ENCODE results near the gene DNAJC8.

Gene DNAJC8

DNA sequence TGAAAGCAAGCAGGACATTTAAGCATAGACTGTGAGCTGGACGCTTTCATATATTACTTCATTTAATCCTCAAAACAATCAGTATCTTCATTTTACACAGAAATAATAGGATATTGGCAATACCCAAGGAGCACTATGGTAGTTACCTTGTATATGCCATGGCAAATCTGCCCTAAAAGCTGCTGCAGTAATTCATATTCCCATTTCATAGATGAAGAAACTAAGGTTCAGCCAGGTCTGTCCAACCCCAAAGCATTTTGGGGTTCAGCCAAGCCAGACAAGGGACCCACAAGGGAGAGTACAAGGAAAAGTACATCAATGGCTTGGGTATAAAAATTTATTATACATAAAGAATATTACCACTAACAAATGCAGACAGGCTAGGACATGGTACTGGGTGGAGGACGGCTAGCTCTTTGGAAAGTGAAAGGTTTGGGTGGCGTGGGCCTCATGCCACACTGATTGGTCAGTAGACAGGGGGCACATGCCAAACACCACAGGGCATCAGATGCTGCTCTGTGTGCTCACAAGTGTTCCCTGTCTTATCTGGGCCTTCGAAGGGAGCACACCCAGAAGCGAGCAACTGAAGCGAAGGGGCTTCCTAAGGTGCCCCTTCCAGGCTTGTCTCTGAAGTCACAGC, 32.5 kb downstream of the DNAJC8 start:
- no peak for DNase-seq (ENCODE audit: low spot score)

DNA sequence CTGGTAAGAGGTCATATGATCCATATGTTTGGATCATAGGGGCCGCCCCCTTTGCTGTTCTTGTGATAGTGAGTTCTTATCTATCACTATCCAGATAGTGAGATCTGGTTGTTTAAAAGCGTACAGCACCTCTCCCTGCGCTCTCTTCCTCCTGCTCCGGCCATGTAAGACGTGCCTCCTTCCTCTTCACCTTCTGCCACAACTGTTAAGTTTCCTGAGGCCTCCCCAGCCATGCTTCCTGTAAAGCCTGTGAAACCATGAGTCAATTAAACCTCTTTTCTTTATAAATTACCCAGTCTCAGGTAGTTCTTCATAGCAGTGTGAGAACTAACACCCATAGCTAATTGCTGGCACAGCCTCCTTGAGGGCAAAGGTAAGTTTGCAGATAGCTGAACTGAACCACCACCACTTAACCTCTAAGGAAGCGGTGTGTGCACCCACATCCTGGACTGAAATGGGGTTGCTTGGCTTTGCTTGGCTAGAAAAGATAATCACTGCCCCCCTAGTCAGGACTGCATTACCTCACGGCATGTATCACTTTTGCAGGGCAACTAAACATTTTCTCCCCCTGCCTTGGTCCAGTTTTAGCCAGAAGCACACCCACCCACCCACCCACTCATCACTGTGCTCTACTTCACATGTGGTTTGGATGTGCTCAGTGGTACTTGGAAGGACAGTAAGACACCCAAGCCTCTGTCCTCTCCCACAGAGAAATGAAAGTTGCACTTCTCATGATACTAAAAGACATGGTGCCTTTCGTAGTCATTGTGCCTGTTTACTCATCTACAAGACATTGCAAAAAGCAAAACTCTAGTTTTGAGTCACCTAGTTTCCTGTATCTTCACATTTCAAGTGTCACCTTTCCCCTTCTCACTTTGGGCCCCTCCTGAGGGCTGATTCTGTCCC, 33.2 kb downstream of the DNAJC8 start:
- DNase-seq (ENCODE audit: low spot score), result no peak

DNA sequence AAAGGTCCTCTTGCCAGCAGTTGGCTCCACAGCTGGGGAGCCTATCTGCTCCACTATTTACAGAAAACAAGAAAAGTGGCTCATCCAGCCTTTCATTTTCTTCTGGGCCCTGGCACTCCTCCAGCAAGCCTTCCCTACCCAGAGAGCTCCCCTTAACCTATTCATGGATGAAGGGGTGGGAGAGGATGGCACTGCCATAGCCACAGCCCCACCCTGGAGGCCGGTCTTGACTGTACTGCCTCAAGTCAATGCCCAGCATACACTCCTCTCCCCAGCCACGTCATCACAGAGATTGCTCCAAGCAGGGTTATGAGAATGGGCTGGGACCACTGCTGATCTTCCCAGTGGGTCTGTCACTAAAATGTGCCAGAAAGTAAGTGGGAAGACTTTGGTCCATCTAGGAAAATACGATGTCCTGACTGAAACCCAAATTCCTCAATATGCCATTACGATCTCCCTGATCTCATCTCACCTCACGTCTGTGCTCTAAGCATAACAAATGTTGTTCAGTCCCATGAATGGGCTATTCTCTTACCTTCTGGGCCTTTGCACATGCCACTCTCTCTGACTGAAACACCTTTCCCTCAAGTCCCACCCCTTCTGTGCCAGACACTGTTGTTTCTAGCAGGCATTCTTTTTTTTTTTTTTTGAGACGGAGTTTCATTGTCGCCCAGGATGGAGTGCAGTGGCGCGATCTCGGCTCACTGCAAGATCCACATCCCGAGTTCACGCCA, 35.0 kb downstream of the DNAJC8 start:
- no peak for DNase-seq (ENCODE audit: low spot score)

DNA sequence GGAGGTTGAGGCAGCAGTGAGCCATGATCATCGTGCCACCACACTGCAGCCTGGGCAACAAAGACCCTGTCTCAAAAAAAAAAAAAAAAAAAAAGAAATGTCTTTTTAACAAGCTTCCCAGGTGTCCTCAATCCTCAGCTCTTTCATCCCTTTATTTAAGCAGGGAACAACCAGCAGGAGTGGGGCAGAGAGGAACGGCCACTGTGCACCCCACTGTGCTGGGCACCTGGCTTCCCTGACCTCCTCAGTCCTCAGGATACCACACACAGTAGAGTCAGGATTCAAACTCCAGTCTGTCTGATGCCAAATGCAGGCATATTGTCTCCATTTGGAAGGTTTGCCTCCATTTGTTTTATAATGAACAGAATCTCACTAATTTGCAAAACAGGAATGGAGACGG, 36.5 kb downstream of the DNAJC8 start:
- no peak for DNase-seq (ENCODE audit: low spot score)

DNA sequence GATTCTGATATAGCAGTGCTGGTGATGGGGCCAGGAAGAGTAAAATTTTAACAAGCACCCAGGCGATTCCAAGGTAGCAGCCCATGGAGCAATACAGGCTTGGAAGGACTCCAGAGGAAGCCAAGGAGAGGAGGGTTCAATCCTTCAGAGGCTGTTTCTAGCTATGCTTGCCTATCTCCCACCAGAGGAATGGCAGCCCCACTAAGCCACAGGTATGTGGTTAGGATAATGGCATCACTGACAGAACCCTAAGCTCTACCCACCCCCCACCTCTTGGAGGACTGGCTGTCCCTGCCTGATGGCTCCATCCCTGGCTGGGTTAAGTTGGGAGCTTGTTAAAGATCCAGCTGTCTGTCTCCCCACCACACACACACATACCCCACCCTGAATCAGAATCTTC, 37.0 kb downstream of the DNAJC8 start:
- DNase-seq (ENCODE audit: low spot score), result no peak

DNA sequence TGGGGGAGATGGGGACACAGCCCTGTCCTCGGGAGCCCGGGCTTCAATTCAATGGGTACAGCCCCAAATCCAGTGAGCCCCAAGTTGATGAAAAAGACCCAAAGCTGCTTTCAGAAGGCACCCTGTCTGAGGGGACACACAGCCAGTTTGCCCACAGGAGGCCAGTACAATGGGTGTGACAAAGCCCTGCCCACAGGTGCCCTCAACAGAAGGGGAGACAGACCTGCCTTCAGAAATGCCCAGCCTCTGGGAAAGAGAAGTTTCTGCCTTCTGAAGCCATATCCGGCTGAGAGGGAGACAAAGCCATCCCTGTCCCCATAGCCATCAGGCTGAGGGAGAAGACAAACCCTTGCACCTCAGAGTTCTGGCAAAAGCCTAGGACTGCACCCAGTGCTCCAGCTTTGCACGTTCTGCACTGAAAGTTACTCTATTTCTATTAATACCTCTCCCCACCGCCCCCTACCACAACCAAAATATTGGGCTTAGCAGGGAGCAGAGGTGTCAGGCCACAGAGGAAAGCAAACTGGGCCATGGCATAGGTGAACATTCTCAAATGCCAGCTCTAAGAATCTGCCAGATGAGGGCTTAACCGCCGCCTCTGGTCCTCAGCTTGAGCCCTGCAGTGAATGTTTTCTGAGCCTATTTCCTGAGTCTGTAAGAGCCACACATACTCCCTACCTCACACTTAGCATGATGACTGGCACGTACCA, 38.3 kb downstream of the DNAJC8 start:
- DNase-seq (ENCODE audit: low spot score), result no peak

DNA sequence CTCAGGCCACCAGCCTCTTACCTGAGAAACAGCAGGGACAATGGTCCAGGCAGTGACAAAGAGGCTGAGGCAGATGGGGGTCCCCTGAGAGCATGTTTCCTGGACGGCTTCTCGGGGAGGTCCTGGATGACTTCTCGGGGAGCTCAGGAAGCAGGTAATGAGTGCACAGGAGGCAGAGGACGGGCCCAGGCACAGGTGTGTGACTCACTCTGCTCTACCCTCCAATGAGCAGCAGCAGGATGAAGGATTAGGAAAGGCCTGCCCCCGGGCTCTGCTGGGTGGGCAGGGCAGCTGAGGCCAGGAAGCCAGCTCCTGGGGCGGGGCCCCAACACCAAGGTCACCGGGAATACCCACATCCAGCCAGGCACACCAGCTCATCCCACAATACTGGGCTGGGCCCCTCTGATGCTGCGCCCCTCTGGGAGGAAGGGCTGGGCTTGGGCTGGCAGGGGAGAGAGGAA, 39.1 kb downstream of the DNAJC8 start:
- no peak for DNase-seq (ENCODE audit: low spot score)

DNA sequence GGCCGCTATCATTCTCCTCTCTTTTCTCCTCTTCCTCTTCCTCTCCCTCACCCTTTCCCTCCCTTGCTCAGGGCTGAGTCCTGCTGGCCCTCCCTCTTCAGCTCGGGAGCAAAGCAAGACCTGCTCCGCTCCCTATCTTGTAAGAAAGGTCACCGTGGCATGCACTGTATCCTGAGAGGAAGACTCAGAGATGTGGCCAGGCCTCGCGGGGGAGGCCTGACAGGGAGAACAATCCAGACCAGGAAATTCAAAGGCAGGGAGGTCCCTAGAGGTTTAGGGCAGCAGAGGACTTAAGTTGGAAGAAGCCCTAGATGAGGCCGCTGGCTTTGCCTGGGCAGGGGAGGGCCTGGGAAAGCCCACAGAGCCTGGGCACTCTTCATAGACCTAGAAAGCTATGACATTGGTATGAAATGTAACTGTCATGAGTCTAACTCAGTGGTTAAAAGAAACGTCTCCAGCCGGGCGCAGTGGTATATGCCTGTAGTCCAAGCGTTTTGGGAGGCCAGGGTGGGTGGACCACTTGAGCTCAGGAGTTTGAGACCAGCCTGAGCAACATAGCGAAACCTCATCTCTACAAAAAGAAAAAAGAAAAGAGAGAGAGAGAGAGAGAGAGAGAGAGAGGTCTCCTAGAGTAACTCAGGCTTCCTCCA, 41.7 kb downstream of the DNAJC8 start:
- DNase-seq (ENCODE audit: low spot score), result peak; percentile 48

DNA sequence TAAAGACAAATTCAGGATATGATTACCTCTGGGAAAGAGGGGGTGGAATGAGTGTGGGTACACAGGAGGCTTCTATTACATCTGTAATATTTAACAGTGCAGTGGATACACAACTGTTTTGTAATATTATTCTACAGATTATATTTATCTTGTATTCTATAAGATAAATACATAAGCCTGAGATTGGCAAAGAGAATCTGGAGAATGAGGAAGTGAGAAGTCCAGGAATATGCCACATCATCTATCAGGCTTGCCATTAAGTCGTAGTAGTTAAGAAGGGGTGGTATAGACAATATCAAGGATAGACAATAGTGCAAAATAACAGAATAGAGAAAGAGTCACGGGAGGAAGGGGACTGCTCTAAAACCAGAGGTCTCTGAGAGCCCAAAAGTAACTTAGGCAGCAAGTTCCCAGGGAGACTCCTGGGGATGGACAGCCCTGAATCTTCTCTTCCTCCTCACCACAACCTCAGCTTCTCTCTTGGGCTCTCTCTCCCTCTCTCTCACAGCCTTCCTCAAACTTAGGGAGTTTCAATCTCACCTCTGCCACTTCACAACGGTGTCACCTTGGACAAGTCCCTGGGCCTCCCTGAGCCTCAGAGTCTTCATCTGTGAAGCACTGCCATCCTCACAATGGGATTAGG, 42.4 kb downstream of the DNAJC8 start:
- no peak for DNase-seq (ENCODE audit: low spot score)

DNA sequence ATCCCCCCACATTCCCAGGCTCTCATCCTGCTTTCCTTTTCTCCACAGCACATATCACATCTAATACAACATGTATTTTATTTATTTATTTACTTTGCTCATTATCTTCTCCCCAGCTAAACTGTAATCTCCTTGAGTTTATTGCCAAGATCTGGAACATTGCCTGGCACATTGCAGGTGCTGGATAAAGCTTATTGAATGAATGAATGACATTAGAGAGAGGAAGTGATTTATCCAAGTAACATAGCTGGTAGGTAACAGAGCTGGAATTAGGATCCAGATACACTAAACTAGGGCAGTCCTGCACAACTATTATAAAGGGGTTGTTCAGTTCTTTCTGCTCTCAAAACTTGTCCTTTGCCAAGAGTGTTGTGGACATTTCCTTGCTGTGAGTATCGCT, 47.8 kb downstream of the DNAJC8 start:
- DNase-seq (ENCODE audit: low spot score), result no peak

DNA sequence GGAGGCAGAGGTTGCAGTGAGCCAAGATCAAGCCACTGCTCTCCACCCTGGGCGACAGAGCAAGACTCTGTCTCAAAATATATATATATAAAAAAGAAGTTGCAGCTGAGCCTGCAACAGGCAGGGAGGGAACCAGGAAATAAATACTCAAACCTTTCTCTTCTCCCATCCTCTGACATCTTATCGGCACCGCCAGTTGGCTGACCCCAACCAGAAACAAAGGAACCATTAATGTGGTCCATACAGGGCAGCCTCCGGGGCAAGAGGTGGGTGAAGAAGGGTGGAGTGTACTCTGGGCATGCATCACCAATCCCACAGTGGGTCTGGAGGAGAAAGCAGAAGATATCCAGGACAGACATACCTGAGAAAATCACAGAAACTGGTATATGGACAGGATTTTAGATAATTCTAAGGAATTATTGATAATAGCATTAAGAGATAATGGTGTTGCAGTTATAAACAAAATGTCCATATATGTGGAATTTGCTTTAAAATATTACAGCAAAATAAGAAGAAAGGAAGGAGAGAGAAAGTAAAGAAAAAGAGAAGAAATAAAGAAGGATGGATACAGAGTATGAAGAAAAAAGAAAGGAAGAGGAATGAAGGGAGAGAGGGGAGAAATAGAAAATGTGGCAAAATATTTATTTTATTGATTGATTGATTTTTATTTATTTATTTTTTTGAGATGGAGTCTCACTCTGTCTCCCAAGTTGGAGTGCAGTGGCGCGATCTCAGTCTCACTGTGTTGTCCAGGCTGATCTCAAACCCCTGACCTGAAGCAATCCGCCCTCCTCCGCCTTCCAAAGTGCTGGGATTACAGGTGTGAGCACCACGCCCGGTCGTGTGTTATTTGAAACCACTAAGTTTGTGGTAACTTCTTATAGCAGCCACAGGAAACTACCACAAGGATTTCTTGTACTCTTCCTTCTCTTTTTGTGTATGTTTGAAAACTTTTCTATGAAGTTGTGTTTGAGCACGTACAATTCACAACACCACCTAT, 52.2 kb downstream of the DNAJC8 start:
- no peak for DNase-seq (ENCODE audit: low spot score)

DNA sequence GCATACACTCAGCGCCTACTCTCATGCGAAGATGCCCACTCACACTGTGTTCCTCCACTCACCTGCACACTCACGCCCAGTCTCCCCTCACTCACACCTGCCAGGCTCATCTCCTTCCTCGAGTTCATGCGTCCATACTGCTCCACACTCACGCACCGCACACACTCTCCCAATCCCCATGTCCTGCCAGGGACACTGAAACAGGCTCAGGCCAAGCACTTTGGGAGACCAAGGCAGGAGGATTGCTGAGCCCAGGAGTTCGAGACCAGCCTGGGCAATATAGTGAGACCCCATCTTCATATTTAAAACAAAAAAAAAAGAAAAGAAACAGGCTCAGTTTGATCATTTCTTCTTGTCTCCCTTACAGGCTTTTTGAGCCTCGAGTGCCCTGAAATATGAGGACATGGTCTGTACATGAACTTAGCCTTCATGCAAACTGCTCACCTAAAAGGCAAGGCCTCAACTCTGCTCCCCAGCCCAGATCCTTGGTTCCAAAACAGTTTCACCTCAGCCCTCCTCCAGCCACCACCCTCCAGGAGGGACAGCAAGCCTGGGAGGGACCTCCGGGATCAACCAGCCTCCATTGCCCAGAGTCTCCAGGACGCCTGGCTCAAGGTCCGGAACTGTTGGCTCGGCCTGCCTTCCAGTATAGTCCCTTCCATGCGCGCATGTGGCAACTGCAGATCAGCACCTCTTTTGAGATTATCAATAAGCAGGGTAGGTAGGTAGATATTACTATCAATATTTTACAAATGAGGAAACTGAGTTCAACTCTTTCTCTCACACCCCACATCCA, 53.9 kb downstream of the DNAJC8 start:
- DNase-seq (ENCODE audit: low spot score), result no peak

DNA sequence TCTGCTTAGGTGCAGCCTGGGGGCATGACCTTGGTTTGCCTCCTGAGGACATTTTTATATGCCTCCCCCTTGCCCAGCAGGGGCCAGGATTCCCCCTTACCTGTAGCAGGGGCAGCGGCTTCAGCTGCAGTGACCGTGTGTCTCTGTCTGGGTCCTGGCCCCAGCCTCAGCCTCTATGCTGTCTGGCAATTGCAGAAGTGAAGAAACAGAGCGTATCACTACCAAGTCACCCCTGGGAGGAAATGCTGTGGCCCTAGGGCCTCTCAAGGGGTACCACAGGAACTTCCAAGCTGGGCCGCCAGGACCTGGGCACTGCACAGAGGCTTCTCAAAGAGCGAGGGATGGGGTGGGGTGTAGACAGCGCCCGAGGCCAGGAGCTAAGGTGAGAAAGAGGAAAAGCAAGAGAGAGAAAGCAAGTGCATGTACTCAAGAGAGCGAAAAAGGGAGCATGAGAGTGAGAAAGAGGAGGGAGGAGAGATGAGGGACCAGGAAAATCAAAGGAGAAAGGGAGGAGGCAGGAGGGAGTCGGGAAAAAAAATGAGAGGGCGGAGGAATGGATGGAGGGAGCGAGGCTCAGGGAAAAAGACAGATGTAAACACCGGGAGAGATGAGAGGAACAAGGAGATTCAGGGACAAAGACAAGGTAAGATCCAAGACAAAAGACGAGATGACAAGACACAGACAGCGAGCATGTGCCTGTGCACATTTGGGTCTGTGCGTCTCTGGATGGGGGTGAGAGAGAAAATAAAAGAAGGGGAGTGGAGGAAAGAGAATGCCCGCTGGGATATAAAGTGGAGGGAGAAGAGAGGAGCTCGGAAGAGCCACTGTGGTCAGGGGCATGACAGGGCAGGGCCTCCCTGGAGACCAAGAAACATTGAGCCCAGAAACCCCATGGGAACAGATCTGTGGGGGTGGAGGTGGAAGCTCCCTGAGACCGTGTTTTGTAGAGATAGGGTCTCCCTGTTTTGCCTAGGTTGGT, 56.0 kb downstream of the DNAJC8 start, which contains the start of gene PTAFR:
Gene PTAFR, minus strand, starts transcription at position 199 of the 979 bp plus-strand sequence. CDS start 25,669 bp downstream, outside the sequence.
- DNase-seq (ENCODE audit: low spot score), result no peak

DNA sequence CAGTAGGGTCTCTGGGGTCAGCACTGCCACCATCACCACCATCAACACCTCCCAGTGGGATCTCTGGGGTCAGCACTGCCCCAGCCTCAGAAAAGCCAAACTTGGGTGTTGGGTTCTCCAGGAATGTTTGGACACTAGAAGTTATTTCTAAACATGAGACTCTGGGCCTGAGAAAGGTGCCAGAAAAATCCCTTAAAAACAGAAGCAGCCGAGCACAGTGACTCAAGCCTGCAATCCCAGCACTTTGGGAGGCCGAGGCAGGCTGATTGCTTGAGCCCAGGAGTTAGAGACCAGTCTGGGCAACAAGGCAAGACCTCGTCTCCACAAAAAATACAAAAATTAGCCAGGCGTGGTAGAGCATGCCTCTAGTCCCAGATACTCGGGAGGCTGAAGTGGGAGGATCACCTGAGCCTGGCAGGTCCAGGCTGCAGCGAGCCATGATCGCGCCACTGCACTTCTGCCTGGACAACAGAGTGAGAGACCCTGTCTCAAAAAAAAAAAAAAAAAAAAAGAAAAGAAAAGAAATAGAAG, 56.8 kb downstream of the DNAJC8 start:
- DNase-seq (ENCODE audit: low spot score), result no peak

DNA sequence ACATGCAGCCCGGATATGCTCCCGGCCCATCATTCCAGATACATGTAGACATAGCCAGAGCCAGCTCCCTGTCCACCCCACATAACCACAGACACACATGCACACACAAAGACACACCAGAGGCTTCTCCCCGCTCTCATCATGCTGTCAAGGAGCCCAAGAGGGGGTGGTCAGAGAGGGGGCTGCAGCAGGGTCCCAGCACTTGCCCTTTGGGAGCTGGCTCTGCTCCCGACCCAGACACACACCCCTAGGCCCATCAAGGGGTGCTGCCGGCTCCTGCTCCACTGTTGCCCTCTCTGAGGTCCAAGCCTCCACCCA, 58.9 kb downstream of the DNAJC8 start:
- DNase-seq (ENCODE audit: low spot score), result no peak

DNA sequence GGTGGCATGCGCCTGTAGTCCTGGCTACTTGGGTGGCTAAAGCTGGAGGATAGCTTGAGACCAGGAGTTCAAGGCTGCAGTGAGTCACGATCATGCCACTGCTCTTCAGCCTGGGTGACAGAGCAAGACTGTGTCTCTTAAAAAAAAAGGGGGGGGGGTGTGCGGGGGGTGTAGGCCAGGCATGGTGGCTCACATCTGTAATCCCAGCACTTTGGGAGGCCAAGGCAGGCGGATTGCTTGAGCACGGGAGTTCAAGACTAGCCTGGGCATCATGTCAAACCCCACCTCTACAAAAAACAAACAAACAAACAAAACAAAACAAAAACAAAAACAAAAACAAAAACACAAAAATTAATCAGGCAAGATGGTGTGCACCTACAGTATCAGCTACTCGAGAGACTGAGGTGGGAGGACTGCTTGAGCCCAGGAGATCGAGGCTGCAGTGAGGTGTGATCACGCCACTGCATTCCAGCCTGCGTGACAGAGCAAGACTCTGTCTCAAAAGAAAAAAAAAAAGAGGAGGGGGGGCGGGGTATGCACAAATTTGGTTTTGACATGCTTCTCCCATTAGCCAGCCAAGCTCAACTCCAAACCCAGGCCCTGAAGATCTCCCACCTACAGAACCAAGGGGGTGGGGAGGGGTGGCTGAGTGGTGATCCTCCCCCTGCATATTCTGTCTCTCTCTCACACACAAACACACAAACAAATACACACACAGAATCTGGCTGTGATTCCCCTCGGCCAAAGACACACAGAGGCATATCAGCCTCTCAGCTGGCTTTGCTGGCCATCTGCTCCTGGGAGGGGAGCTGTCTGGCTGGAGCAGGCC, 59.5 kb downstream of the DNAJC8 start:
- peak; percentile 57 for DNase-seq (ENCODE audit: low spot score)

All from SK-N-DZ (cell line).